ENCODE data around the gene ICE1.

- TF ChIP-seq CTCF (conservative IDR thresholded peaks at IDR 0.05) (no peak), EZH2 (IDR thresholded peaks at IDR 0.05; ENCODE audit: low read depth) (no peak)
Observed at GRCh38 chr5:5420251-5420650, 2.2 kb upstream of the ICE1 start.
